Myocyte (in vitro differentiated cells): ENCODE data around the gene C1orf210. TPM values are rescaled to one million over a fixed set of nuclear protein-coding genes. Genes with fewer than 3 reads are reported as not detected.

Experiments
- DNase-seq: peaks from one replicate; pipeline ENCODE4 v3.0.0-alpha.2; 2012; ENCODE audit warnings: low read depth
- total RNA-seq: library from RNA; depleted of rRNA; stranded (reverse); fragments of >200 nt; gene quantifications from 2 replicates; pipeline ENCODE4 v1.2.3, GENCODE V29; 2014

C1orf210 gene
- total RNA-seq, 1 donor from 2014 or later = not detected

GRCh38 chr1:43296207-43296606, 10.8 kb upstream of the C1orf210 start:
- DNase-seq = no peak

- DNase-seq = no peak
Observed at GRCh38 chr1:43294761-43295160, 9.4 kb upstream of the C1orf210 start.

DNA sequence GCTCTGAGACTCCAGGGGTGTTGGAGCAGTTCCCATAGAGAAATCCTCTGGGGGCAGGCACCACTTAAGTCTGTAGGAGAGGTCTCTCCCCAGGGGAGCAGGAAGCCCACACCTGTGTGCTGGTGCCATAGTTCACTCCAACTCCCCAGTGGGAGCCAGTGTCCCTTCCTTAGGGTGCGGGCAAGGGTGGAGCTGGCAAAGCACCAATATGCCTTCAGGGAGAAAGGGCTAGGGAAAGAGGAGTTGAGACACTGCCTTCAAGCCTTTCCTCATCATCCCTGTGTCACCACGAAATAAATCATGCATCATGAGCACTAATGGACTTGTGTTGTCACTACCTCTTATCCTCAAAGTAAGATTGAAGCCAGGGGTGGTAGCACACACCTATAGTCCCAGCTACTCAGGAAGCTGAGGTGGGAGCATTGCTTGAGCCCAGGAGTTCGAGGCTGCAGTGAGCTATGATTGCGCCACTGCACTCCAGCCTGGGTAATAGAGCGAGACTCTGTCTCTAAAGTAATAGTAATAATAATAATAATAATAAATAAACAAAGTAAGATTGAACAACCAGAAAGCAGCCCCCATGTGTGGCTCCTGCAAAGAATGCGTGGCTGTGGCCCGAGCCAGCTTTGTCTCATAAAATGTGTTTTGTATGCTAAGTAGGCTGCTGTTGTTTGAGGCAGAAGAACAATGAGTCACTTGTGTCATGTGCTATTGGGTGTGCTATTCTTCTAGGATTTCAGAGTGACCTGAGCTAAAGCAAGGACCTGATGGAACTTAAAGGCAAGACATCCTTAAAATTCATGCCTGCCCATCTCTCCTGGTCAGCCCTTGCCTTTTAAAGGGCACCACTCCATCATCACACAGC, 8.7 kb upstream of the C1orf210 start:
- DNase-seq = peak; percentile 57

GRCh38 chr1:43293176-43293575, 7.8 kb upstream of the C1orf210 start:
- DNase-seq = peak; percentile 19

DNA sequence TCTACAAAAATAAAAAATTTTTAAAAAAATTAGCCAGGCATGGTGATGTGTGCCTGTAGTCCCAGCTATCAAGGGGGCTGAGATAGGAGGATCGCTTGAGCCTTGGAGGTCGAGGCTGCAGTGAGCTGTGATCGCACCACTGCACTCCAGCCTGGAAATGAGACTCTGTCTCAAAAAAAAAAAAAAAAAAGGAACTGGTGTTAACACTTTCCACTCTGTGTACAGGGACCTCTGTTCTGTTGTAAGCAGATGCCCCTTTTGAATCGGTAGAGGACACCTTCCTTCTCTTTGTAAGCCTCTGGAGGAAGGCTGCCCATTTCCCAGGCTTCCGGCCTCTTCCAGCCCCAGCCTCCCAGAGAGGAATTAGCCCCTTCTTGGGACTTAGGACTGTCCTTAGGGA, 7.3 kb upstream of the C1orf210 start:
- no peak for DNase-seq

DNA sequence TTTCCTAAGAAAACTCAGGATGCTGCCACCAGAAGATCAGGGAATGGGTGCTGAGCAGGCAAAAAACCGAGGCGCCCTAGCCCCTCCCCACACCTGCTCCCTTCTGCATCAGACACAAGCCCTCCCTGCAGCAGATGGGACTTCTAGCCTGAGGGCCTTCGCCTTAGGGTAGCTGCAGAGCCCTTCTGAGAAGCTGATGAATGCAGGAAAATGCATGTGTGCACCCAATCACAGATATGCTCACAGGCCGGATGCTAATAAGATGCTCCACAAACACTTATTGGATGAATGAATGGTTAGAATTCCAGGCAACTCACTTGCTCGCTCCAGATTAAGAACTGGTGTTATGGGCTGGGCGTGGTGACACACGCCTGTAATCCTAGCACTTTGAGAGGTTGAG, 6.8 kb upstream of the C1orf210 start:
- no peak for DNase-seq

- DNase-seq = no peak
Observed at GRCh38 chr1:43288785-43289706, 3.7 kb upstream of the C1orf210 start.

- DNase-seq = no peak
Observed at GRCh38 chr1:43288058-43288784, 2.8 kb upstream of the C1orf210 start.

DNA sequence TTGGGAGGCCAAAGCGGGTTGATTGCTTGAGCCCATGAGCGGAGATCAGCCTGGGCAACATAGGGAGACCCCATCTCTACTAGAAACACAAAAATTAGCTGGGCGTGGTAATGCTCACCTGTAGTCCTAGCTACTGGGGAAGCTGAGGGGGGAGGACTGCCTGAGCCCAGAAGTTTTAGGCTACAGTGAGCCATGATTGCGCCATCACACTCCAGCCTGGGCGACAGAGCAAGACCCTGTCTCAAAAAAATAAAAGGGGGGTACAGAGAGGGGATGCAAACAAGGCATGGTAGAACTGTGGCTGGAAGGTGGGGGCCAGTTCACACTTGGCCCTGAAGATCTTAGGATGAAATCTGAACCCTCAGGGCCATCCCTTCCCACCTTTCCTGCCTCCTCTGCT, 1.2 kb upstream of the C1orf210 start:
- no peak for DNase-seq

DNA sequence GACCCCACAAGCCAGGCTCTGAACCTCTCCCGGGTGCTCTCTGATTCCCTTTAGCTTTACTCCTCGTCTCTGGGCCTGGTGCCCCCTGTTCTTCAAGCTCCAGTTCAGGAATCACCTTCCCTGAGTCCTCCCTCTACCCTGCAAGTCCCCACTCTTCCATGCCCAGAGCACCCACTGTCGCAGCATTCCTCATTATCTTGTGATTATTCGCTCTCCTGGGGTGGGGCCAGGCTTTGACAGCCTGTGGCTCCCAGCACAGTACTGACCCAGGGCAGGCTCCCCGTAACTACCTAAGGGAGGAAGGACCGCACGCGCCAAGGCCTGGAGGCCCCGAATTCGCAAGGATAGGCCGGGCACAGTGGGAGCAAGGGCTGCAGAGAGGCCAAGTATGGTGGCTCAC, 734 bp upstream of the C1orf210 start:
- no peak for DNase-seq

GRCh38 chr1:43284546-43285110, 753 bp downstream of the C1orf210 start:
- DNase-seq = no peak

- DNase-seq = no peak
Observed at GRCh38 chr1:43284065-43284464, 1.3 kb downstream of the C1orf210 start.

DNA sequence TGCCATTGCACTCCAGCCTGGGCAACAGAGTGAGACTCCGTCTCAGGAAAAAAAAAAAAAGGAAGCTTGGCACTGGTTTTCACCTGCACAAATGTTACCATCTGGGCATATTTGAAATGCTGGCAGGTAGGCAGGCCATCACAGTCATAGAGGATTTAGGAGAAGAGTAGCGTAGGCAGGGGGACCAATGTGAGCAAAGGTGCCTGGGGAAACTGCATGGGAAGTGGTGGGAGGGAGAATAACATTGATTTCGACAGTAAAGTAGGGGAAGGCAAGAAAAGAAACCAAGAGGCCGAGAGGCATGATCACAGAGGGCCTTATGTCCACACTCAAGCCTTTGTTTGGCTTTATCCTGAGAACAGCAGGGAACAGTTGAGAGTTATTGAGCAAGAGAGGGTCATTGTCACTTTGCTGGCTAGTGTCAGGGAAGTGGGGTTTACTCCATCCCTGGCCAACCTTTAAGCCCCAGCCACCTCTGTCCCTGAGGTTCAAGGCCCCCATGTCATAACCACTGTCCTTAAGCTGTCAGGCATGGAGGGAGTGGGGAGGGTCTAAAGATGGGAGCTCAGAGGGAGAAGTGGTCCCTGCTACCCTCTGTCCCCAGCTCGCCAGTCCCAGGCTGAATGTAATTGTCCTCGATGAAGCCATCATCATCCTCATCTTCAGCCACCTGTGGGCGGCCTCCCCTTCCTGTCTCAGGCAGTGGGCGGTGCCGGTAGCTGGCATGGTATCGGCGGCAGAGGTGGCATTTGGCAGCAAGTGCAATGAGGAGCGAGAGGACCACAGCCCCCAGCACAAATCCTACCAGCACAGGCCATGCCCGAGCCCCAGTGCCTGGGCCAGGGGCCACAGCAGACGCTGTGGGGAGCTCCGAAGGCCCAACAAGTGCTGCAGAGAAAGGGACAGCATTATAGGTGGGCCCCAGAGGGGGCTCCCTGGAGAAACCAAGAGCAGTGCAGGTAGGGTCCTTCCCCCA, 2.9 kb downstream of the C1orf210 start:
- no peak for DNase-seq

GRCh38 chr1:43280692-43281091, 4.7 kb downstream of the C1orf210 start:
- no peak for DNase-seq

DNA sequence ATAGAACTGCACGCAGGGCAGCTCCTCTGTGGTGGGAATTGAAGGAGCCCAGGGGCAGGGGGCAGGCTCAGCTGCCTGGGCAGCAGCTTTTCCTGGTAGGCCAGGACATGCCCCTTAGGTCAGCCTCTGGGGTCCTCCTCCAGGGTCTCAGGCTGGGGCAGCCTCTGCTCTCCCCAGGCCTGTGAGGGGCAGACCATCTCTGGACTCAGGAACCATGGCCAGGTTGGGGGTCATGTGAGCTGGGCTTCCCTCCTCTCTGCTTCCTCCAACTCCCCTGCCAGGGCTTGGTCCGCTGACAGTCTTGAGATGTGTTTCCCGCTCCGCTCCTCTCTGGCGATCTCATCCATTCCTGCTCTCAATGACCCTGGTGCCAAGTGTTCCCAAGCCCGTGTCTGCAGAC, 5.7 kb downstream of the C1orf210 start:
- DNase-seq = no peak

GRCh38 chr1:43279161-43279560, 6.2 kb downstream of the C1orf210 start:
- no peak for DNase-seq

DNA sequence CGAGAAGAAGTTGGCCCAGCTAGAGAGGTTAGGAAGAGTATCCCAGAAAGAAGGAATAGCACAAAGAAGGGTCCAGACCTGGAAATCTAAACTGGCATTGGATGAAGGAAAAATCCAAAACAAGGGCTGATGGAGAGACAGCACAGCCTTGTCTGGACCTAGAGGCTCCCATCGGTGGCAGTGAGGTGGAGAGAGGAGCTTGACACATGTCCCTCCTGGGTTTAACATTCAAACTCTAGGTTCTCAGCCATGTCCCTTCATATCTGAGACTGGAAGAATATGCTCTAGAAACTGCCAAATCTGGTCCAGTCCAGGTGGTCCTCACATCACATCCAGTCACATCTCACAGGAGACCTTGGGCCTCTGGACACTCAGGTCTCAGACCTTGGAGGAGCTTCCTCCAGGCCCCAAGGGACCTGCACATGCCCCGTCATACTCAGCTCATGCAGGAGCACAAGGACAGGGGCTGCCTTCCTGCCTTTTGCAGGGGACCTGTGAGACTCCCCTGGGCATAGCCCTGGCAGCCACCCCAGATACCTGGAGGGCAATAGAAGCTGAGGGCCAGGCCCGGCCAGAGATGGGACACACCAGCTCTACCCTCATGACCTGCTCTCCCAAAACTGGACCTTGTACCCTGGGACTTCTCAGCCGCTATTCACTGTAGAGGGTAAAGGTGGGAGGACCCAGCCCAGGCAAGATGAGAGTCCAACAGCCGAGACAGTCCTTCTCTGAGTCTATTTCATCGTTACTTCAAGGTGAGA, 8.1 kb downstream of the C1orf210 start:
- no peak for DNase-seq

DNA sequence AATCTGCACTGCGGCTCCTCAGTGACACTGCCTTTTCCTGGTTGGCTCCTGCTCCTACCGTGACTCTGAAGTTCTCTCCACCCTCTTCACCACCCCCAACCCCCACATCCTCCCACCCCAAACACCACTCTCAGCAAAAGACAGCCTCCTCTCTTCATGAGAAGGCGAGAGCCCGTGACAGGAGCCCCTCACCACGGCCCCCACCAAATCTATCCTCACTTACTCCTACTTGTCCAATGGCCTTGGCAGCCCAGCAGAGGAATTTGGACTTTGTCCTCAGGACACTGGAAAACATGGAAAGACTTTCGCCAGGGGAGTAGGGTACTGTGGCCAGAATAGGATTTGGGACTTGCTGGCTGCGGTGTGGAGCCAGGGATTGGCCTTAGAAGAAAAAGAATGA, 8.7 kb downstream of the C1orf210 start:
- no peak for DNase-seq
